Breast epithelium (tissue), 3 donors: ENCODE data around the gene BRI3.

Source experiments
- CTCF ChIP-seq, 3 donors: fragments of 450-650 bp; IDR thresholded peaks; one replicate each; pipeline ENCODE4 v1.5.1; 2016 to 2017; ENCODE audit warnings: antibody characterized with exemption in 3 of 3, mild to moderate bottlenecking in 3 of 3, moderate library complexity in 3 of 3
- POLR2AphosphoS5 ChIP-seq, 3 donors: sonication (generic); formaldehyde crosslinking; IDR thresholded peaks; one replicate each; pipeline ENCODE4 v1.6.1; 2017; ENCODE audit warnings: antibody characterized with exemption in 3 of 3

DNA sequence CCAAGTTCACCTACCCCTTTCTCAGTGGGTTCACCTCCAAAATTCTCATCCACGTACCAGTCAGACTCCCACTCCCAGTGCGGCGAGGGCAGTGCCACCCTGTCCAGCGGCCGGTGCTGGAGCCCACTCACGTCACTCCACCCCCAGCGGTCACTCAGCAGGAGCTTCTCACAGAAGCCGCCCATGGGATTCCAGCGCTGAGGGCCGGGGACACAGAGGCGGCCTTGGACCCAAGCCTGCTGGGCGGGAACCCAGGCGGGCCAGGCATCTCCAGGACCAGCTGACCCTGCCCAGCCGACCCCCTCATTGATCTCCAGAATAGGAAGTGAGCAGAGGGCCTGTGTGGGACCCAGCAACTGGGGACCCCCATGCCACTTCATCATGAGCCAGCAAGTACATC lies 36.6 kb upstream of the BRI3 start:
- no peak for TF ChIP-seq CTCF (IDR thresholded peaks at IDR 0.05)
- no peak for TF ChIP-seq POLR2AphosphoS5 (IDR thresholded peaks at IDR 0.05)
